Measurements from ENCODE around the gene TMEM255A. TPM values are rescaled to one million over a fixed set of nuclear protein-coding genes. Genes with fewer than 3 reads are reported as not detected.

Gene TMEM255A
- total RNA-seq, 2 donors from 2014 or later, result 0.22 to 0.35 TPM

DNA sequence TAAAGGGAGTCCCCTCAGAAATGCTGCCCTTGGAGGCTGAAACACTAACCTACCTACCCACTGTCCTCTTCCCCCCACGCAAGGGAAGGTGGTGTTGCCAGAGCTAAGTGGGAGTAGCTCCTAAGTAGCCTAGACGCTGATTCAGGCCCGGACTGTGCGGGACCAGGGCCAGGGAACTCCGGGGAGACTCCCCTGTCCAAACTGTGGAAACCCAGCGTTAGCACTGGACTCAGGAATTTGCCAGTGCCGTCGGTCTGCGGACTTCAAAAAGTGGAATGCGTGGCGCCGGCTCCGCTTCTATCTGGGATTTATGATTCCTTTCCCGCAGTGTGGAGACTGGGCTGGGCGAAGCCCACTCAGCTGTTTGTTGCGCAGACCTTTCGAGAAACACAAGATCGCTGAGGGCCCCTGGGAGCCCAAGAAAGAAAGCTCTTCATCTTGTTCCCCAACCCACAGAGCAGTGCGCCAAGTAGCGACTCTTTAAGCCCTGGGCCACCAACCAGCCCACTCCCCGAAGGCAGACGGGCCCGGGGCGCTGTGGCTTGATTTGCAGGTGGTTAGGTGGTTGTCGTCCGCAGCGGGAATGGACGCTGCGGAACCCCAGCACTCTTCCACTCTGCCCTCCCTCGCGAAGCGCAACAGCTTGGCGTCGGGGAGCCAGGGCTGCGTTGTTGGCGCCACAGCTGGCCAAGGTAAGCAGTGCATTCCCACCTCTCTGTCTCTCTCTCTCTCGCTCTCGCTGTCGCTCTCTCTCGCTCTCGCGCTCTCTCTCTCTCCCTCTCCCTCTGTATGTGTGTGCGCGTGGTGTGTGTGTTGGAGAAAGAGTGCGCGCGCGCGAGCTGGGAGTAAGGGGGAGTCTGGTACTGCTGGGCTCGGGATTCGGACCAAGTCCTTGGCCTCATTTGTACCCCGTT lies 2.0 kb downstream of the TMEM255A start:
- Mint-ChIP-seq H3K4me3 (peak overlapping the region; percentile 57), H3K4me1 (peaks cover 22% of the 10 kb centered on the region), H3K9me3 (peaks cover 54% of the 10 kb centered on the region), H3K27ac (peak overlapping the region; percentile 28), H3K27me3 (ENCODE audit: insufficient read depth) (peaks cover 64% of the 10 kb centered on the region), H3K36me3 (ENCODE audit: low read depth) (no peaks in the 10 kb centered on the region)
- Histone ChIP-seq H3K27ac (ENCODE audit: low read depth, low read length) (no peak overlapping the region), H3K9ac (ENCODE audit: extremely low read depth, low read length, poor library complexity, severe bottlenecking) (peak overlapping the region; percentile 18), H3K4me1 (ENCODE audit: control insufficient read depth, insufficient read depth, low read length) (no peaks in the 10 kb centered on the region), H3K27me3 (ENCODE audit: control insufficient read depth, insufficient read depth, low read length, poor library complexity, severe bottlenecking) (peaks cover 43% of the 10 kb centered on the region), H3K4me3 (ENCODE audit: low read length) (peak overlapping the region; percentile 85), H3K9me3 (ENCODE audit: control insufficient read depth, low read length) (no peaks in the 10 kb centered on the region), H3K36me3 (ENCODE audit: control insufficient read depth, insufficient read depth, low read length) (no peaks in the 10 kb centered on the region)
- TF ChIP-seq, protein P1, sequence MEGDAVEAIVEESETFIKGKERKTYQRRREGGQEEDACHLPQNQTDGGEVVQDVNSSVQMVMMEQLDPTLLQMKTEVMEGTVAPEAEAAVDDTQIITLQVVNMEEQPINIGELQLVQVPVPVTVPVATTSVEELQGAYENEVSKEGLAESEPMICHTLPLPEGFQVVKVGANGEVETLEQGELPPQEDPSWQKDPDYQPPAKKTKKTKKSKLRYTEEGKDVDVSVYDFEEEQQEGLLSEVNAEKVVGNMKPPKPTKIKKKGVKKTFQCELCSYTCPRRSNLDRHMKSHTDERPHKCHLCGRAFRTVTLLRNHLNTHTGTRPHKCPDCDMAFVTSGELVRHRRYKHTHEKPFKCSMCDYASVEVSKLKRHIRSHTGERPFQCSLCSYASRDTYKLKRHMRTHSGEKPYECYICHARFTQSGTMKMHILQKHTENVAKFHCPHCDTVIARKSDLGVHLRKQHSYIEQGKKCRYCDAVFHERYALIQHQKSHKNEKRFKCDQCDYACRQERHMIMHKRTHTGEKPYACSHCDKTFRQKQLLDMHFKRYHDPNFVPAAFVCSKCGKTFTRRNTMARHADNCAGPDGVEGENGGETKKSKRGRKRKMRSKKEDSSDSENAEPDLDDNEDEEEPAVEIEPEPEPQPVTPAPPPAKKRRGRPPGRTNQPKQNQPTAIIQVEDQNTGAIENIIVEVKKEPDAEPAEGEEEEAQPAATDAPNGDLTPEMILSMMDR (conservative IDR thresholded peaks at IDR 0.05), result peak; percentile 63
- 4 to 9% methylated on average over 4 to 42 of the region's 52 CpGs for WGBS, 2 experiments (ENCODE audit: insufficient coverage in 1 of 2, insufficient read length in 1 of 2)
- DNase-seq, result peak; percentile 87

DNA sequence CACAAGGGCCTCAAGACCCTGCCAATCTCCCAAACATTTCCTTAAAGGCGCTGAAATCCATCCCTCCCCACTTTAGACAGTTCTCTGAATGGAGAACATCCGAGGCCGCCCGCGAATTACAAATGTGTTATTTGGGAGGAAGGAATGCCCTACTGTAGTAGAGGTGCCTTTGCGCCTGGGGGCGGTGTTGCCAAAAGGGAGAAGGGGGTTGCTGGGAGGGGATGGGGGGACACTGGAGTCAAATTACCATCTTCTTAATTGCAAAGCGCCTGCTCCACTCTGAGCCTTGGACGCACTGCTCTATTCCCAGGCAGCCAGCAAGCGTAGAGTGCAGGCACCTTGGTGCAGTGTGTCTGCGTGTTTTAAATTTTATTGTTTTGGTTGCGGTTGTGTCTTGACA lies 2.7 kb downstream of the TMEM255A start:
- Histone ChIP-seq H3K4me3 (ENCODE audit: low read length) (peak overlapping the region; percentile 72), H3K9me3 (ENCODE audit: control insufficient read depth, low read length) (no peaks in the 10 kb centered on the region), H3K4me1 (ENCODE audit: control insufficient read depth, insufficient read depth, low read length) (no peaks in the 10 kb centered on the region), H3K27me3 (ENCODE audit: control insufficient read depth, insufficient read depth, low read length, poor library complexity, severe bottlenecking) (peaks cover 42% of the 10 kb centered on the region), H3K27ac (ENCODE audit: low read depth, low read length) (no peak overlapping the region), H3K9ac (ENCODE audit: extremely low read depth, low read length, poor library complexity, severe bottlenecking) (no peak overlapping the region), H3K36me3 (ENCODE audit: control insufficient read depth, insufficient read depth, low read length) (no peaks in the 10 kb centered on the region)
- Mint-ChIP-seq H3K36me3 (ENCODE audit: low read depth) (no peaks in the 10 kb centered on the region), H3K9me3 (peaks cover 57% of the 10 kb centered on the region), H3K27ac (no peak overlapping the region), H3K4me3 (peak overlapping the region; percentile 57), H3K4me1 (peaks cover 22% of the 10 kb centered on the region), H3K27me3 (ENCODE audit: insufficient read depth) (peaks cover 59% of the 10 kb centered on the region)
- TF ChIP-seq, protein P1 (conservative IDR thresholded peaks at IDR 0.05), result peak; percentile 62
- 24% methylated on average over 10 of the region's 12 CpGs; no CpG with 5 or more reads in 1 of the 2 experiments for WGBS, 2 experiments (ENCODE audit: insufficient coverage in 1 of 2, insufficient read length in 1 of 2)
- peak; percentile 87 for DNase-seq

GRCh38 chrX:120306630-120307029 lies 4.6 kb downstream of the TMEM255A start:
- peaks cover 39% of the 10 kb centered on the region for H3K27me3 Mint-ChIP-seq (ENCODE audit: insufficient read depth)
- peaks cover 49% of the 10 kb centered on the region for H3K9me3 Mint-ChIP-seq
- Histone ChIP-seq H3K9me3 (ENCODE audit: control insufficient read depth, low read length) (no peaks in the 10 kb centered on the region), H3K9ac (ENCODE audit: extremely low read depth, low read length, poor library complexity, severe bottlenecking) (no peak overlapping the region), H3K4me1 (ENCODE audit: control insufficient read depth, insufficient read depth, low read length) (no peaks in the 10 kb centered on the region), H3K36me3 (ENCODE audit: control insufficient read depth, insufficient read depth, low read length) (no peaks in the 10 kb centered on the region), H3K27ac (ENCODE audit: low read depth, low read length) (no peak overlapping the region), H3K4me3 (ENCODE audit: low read length) (no peak overlapping the region), H3K27me3 (ENCODE audit: control insufficient read depth, insufficient read depth, low read length, poor library complexity, severe bottlenecking) (peaks cover 23% of the 10 kb centered on the region)
- DNase-seq, result no peak
- 26% methylated on average over 1 of the region's 2 CpGs; no CpG with 5 or more reads in 1 of the 2 experiments for WGBS, 2 experiments (ENCODE audit: insufficient coverage in 1 of 2, insufficient read length in 1 of 2)
- no peak overlapping the region for H3K27ac Mint-ChIP-seq
- peaks cover 28% of the 10 kb centered on the region for H3K4me1 Mint-ChIP-seq
- H3K36me3 Mint-ChIP-seq (ENCODE audit: low read depth), result no peaks in the 10 kb centered on the region
- H3K4me3 Mint-ChIP-seq, result no peak overlapping the region
- TF ChIP-seq, protein P1 (conservative IDR thresholded peaks at IDR 0.05), result no peak

All from endodermal cell (in vitro differentiated cells).